Heart right ventricle (tissue), 16 donors: Measurements from ENCODE around the gene SYNE1. TPM values are rescaled to one million over a fixed set of nuclear protein-coding genes. Genes with fewer than 3 reads are reported as not detected.
A peak's percentile ranks its signal among the peaks of the same experiment; 100 is the strongest.

Experiments
- ATAC-seq, 8 donors: fragments of 200-7000 bp; cut with Tn5 transposase; one replicate each; pipeline ENCODE4 v1.9.1; 2020; ENCODE audit warnings: mild to moderate bottlenecking in 8 of 8, moderate library complexity in 8 of 8, moderate number of reproducible peaks in 1 of 8
- DNase-seq, 2 donors: peaks; one replicate each; pipeline ENCODE4 v3.0.0-alpha.2; 2020
- H3K27ac ChIP-seq, 10 donors: fragments of 200-600 bp; sonication (generic) in 2 of 10; one replicate each; pipeline versions ENCODE4 v1.5.0 to v1.8.0; 2020 to 2022; ENCODE audit warnings: mild to moderate bottlenecking in 3 of 10
- H3K27me3 ChIP-seq, 7 donors: fragments of 200-600 bp; one replicate each; pipeline ENCODE4 v1.8.0; 2021 to 2022; ENCODE audit warnings: mild to moderate bottlenecking in 2 of 7
- H3K36me3 ChIP-seq, 9 donors: fragments of 200-600 bp; sonication (generic) in 1 of 9; one replicate each; pipeline versions ENCODE4 v1.5.0 to v1.8.0; 2020 to 2022; ENCODE audit warnings: mild to moderate bottlenecking in 2 of 9
- H3K4me1 ChIP-seq, 9 donors: fragments of 200-600 bp; sonication (generic) in 1 of 9; one replicate each; pipeline versions ENCODE4 v1.5.0 to v1.8.0; 2020 to 2022; ENCODE audit warnings: mild to moderate bottlenecking in 4 of 9
- H3K4me3 ChIP-seq, 10 donors: fragments of 200-600 bp; sonication (generic) in 2 of 10; one replicate each; pipeline versions ENCODE4 v1.5.0 to v1.8.0; 2020 to 2022; ENCODE audit warnings: mild to moderate bottlenecking in 7 of 10, moderate library complexity in 2 of 10
- H3K9me3 ChIP-seq, 11 donors: fragments of 200-600 bp in 10 of 11; sonication (generic) in 2 of 11; one replicate each; pipeline versions ENCODE4 v1.5.0 to v1.8.0; 2013 to 2022; ENCODE audit warnings: mild to moderate bottlenecking in 2 of 11, control low read depth in 1 of 11, moderate library complexity in 1 of 11
- CTCF ChIP-seq, 9 donors: fragments of 200-600 bp; sonication (generic) in 2 of 9; IDR thresholded peaks; one replicate each; pipeline versions ENCODE4 v1.5.0 to v1.8.0; 2021 to 2022; ENCODE audit warnings: antibody characterized with exemption in 9 of 9, mild to moderate bottlenecking in 5 of 9, moderate library complexity in 1 of 9
- WGBS, 2 donors: extraction: QIAGEN DNeasy Blood & Tissue Kit; methylation state at CpG; one replicate each; pipeline ENCODE4 v1.1.7; 2013; ENCODE audit warnings: inconsistent platforms in 1 of 2; 5-methylcytosine and 5-hydroxymethylcytosine counted together
- intact Hi-C, 10 donors: fragments of 100-400 bp; cut with DNase I; formaldehyde crosslinking; loops; one replicate each; pipeline versions ENCODE4 v1.11.1 to v1.14.2; 2022
- polyA plus RNA-seq, 2 donors: library from polyadenylated mRNA; stranded (reverse); fragments of 200-250 nt; gene quantifications; one replicate each; pipeline ENCODE4 v1.2.3, GENCODE V29; 2013
- total RNA-seq, 10 donors: library from RNA; stranded (reverse); fragmentation: NEBNext Ultra II Directional in 3 of 10; extraction: Animal tissue kit (Norgen Biotek cat#: 25700) in 3 of 10; gene quantifications; one replicate each; pipeline versions ENCODE4 v1.2.1 to v1.2.4, GENCODE V29; 2021 to 2023
- donor health status: Arrhythmogenic right ventricular cardiomyopathy.
- donor health status: ischemic (EF 13 %, LVEDD 7.1; RV severe dilation, severe dysfunction).
- donor health status: healthy with polysubstance abuse.
- donor health status: DM: no; HTN: yes; CAD: no.
- donor health status: DM: no; HTN: no; CAD: no.
- donor health status: ischemic (EF 25% LVEDD 6.9; RV normal size, moderate dysfunction).
- donor health status: ischemic (EF 25% LVEDD 5.7; RV mildly dilated, moderate dysfunction).
- donor health status: healthy.
- donor health status: DM: yes; HTN: yes; CAD: no.
- donor health status: Ischemic cardiomyopathy.
- donor health status: ischemic (EF 35%, LVEDD 5.7; RV mildly dilated, moderate dysfunction).
- donor health status: nonischemic (EF 11% LVEDD 7.7; RV severe dilation, severe dysfunction).
- donor health status: DM: yes; HTN: yes; CAD: no.
- donor health status: PGD.
- donor health status: ischemic (EF 29% LVEDD 5.4; RV normal size, mild dysfunction).
- donor health status: nonischemic (EF 23%, LVEDD 6.1; RV moderate dilation, normal function).

The SYNE1 gene
- total and polyA plus RNA-seq, 12 donors = 18.9 to 176 (median 126) TPM

GRCh38 chr6:152207915-152208714, 429.0 kb downstream of the SYNE1 start:
- H3K9me3 ChIP-seq = no peaks in the 10 kb centered on the region
- no peak for TF ChIP-seq CTCF (IDR thresholded peaks at IDR 0.05)
- peaks cover 0 to 100% (median 77%) of the 10 kb centered on the region in 9 donors for H3K36me3 ChIP-seq
- no peaks in the 10 kb centered on the region for H3K4me1 ChIP-seq
- no peaks in the 10 kb centered on the region for H3K27me3 ChIP-seq
- DNase-seq = no peak
- intact Hi-C loops = loop anchor here in 2 of 10 donors (5.0 to 10.0 kb wide), 2 partner anchors 59 to 147 kb away; no protein-coding TSS in a partner anchor
- WGBS, 2 donors = 93 to 94% methylated on average over 12 of the region's 12 CpGs
- no peak overlapping the region for H3K27ac ChIP-seq
- no peak for ATAC-seq
- H3K4me3 ChIP-seq = no peak overlapping the region

GRCh38 chr6:152206072-152206818, 430.9 kb downstream of the SYNE1 start:
- no peaks in the 10 kb centered on the region for H3K9me3 ChIP-seq
- peaks cover 0 to 100% (median 62%) of the 10 kb centered on the region in 9 donors for H3K36me3 ChIP-seq
- DNase-seq = peak in 1 of 2 donors; percentile 30
- ATAC-seq = no peak
- H3K4me1 ChIP-seq = no peaks in the 10 kb centered on the region
- H3K27me3 ChIP-seq = no peaks in the 10 kb centered on the region
- peak; percentile 3 to 58 (median 44) for TF ChIP-seq CTCF (IDR thresholded peaks at IDR 0.05)
- no peak overlapping the region for H3K4me3 ChIP-seq
- no peak overlapping the region for H3K27ac ChIP-seq
- intact Hi-C loops = loop anchor here in 2 of 10 donors (5.0 to 10.0 kb wide), 2 partner anchors 61 to 149 kb away; no protein-coding TSS in a partner anchor
- WGBS, 2 donors = 88% methylated on average over 18 of the region's 18 CpGs

GRCh38 chr6:152204591-152204990, 432.6 kb downstream of the SYNE1 start:
- 72 to 76% methylated on average over 2 of the region's 2 CpGs for WGBS, 2 donors
- no peaks in the 10 kb centered on the region for H3K4me1 ChIP-seq

More at GRCh38 chr6:152204591-152204990, 432.6 kb downstream of the SYNE1 start:
- peaks cover 0 to 100% (median 62%) of the 10 kb centered on the region in 9 donors for H3K36me3 ChIP-seq
- H3K27me3 ChIP-seq = no peaks in the 10 kb centered on the region
- intact Hi-C loops = loop anchor here in 1 of 10 donors (10.0 kb wide), 1 partner anchor 150 kb away; no protein-coding TSS in a partner anchor
- no peak for TF ChIP-seq CTCF (IDR thresholded peaks at IDR 0.05)
- no peak for DNase-seq
- H3K4me3 ChIP-seq = no peak overlapping the region
- H3K9me3 ChIP-seq = no peaks in the 10 kb centered on the region
- H3K27ac ChIP-seq = no peak overlapping the region
- no peak for ATAC-seq
